GM19463 (cell line): ENCODE results near the gene ENOSF1.
"Not testable (repeated sequence)": the region's sequence is repeated elsewhere in the genome, so short reads cannot be mapped to it uniquely, and the experiment has no call there.

Experiments used
- ATAC-seq: cut with Tn5 transposase; IDR thresholded peaks from one replicate; pipeline ENCODE4 v1.9.1; 2021; ENCODE audit warnings: mild to moderate bottlenecking, moderate library complexity; ENCODE audit not compliant: unreplicated experiment

ENOSF1 gene, protein sequence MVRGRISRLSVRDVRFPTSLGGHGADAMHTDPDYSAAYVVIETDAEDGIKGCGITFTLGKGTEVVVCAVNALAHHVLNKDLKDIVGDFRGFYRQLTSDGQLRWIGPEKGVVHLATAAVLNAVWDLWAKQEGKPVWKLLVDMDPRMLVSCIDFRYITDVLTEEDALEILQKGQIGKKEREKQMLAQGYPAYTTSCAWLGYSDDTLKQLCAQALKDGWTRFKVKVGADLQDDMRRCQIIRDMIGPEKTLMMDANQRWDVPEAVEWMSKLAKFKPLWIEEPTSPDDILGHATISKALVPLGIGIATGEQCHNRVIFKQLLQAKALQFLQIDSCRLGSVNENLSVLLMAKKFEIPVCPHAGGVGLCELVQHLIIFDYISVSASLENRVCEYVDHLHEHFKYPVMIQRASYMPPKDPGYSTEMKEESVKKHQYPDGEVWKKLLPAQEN

DNA sequence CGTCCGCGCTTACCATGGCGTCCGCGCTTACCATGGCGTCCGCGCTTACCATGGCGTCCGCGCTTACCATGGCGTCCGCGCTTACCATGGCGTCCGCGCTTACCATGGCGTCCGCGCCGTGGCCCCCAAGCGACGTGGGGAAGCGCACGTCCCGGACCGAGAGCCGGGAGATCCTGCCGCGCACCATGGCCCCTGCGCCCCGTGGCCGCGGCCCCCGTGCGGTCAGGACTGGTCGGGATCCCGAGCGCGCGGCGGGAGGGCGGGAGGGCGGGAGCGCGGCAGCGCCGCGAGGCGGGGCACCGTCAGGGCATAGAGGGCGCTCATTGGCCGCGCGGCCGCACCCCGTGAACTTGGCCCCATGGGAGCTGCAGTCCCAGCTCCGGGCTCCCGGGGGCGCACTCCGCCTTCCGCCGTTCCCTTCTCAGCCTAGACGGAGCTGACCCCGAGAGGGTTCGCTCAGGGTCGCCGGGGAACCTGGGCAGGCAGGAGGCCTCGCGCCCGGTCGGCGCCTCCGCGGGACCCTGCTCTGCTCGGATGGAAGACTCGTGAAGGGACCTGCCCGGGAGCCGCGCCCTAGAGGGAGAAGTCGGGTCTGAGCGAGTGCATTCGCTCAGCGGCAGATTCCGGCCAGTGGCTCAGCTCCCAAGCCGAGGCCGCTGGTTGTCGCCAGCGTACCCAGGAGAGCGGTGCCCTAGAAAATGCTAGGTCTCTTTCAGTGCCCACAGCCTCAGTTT, at the start of gene ENOSF1:
Gene ENOSF1, minus strand, starts transcription at position 230 of the 734 bp plus-strand sequence. Its CDS starts 43 bp downstream, at position 187.
- peak; percentile 90 for ATAC-seq

DNA sequence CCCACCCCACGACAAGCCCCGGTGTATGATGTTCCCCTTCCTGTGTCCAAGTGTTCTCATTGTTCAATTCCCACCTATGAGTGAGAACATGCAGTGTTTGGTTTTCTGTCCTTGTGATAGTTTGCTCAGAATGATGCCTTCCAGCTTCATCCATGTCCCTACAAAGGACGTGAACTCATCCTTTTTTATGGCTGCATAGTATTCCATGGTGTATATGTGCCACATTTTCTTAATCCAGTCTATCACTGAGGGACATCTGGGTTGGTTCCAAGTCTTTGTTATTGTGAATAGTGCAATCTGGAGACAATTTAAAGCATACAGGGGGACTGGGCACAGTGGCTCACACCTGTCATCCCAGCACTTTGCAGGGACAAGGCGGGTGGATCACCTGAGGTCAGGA, 47.4 kb upstream of the ENOSF1 start:
- not testable (repeated sequence) for ATAC-seq

DNA sequence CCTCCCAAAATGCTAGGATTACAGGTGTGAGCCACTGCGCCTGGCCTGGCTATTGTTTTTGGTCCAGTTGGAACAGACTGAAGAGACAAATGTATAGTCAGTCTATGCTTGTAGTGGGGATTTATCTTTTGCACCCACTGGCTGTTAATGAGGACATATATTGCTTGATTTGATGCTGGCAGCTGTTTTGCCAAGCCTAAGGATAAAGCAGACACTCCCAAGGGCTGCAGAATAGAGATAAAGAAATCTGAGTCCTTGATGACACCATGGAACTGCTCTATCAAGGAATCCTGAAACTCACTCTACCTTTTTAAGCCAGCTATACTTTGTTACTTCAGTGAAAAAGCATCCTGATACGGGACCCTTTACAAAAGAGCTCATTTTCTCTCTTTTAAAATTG, 43.1 kb upstream of the ENOSF1 start:
- ATAC-seq: no peak

DNA sequence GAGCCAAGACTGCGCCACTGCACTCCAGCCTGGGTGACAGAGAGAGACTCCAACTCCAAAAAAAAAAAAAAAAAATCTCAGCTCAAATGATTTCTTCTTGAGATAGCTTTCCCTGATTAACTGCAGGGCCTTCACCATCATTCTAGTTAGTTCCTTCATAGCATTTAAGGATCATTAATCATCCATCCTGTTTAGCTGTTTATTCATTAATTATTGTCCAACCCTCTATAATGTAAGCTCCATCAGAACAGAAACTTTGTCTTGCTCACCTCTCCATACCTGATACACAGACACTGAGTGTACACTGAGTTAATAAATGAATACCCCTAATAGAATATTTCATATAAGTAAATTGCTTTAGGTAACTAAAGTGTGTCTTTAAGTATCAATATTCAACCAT, 42.2 kb upstream of the ENOSF1 start:
- no peak for ATAC-seq

DNA sequence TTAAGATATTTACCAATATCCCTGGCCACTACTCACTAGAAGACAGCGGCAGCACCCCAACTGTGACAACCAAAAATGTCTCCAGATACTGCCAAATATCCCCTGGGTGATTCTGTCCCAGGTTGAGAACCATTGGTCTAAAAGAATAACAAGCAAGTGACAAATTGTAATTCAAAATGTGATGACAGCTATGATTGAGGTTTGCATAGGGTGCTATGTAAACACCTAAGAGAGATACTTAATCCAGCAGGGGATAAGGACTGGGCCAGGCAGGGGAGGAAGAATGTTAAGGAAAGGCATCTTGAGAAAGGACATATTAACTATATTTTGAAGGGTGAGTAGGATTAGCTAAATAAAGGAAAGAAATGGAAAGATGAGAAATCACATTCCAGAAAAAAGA, 38.0 kb upstream of the ENOSF1 start:
- no peak for ATAC-seq

DNA sequence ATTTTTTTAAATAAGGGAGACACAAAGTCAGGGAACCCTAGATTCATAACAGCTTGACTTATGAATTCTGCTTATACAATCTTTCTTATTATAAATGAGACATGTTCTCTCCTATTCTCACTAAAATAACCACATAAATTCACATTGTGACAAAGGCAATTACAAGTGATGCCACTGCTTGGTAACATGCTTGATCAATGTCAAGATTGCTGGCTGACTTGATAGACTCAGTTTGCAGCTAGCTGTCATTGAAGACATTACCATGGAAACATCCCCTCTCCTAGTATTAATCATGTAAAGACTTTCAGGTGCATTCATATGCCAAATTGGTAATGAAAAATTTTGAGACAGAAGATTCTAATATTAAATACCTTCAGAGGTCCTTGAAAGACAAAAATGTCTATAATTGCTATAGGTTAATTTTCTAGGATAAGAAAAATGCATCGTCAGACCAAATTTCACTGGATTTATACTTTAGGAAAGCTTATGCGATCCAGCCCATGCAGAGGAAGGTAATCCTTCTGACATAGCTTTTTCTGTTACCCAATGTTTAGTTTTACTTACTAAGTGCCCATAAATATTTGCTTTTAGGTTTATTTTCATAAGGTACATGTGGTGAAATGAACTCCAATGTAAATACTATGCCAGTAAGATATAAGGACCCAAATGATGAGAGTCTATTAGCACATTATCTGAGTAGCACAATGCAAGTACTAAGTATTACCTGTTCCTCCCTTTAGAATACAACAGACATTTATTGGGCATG, 32.6 kb upstream of the ENOSF1 start:
- ATAC-seq: no peak

DNA sequence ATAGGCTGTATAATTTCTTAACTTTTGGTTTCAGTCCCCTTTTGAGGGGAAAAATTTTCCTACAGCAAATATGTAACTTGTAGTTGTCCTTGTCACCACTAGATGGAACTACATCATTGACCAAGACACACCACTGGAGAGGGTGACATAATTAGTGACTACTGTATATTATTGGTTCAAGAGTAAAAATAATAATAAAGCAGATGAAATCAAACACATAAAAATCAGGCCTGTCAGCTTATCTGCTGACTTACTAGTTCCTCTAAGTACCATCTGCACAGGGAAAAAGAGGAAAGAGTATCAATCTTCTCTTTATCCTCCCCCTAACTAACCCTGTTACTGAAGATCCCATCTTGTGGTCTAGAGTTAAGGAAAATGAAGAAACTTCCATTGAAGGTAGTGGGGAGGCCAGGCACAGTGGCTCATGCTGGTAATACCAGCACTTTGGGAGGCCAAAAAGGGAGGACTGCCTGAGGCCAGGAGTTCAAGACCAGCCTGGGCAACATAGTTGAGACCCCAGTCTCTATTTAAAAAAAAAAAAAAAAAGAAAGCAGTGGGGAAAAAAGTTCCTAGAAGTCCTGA, 29.6 kb upstream of the ENOSF1 start:
- peak; percentile 90 for ATAC-seq

DNA sequence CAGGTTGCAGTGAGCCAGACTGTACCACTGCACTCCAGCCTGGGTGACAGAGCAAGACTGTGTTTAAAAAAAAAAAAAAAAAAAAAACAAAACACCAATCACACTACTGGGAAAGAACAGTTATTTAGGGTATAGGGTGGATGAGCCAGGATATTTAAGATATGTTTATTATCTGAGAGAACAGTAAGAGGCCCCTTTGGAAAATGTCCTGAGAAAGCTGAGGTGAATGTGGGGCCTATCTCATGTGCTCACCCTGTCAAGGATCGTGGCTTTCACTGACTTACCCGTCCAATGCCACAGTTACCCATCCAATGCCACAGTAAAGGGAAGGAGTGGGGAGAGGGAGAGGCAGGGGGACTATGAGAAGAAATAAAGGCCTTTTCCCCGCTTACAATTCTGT, 19.9 kb upstream of the ENOSF1 start:
- ATAC-seq: no peak

DNA sequence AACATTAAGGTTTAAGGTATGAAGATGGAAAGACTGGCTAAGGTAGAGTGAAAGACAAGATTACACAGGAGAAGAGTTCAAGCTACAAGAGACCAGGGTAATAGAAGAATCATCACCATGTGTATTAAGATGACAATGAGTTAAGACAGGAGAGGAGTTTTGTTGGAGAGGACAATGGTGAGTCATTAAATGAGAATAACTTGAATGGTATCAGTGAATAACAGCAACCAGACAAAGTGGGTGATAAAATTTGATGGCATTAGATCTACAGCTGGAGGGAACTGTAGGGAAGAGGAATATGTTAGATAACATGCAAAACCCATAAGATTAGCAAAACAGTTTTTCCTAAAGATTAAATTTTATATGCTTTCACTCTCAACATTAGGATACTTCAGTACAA, 18.8 kb upstream of the ENOSF1 start:
- ATAC-seq: no peak

DNA sequence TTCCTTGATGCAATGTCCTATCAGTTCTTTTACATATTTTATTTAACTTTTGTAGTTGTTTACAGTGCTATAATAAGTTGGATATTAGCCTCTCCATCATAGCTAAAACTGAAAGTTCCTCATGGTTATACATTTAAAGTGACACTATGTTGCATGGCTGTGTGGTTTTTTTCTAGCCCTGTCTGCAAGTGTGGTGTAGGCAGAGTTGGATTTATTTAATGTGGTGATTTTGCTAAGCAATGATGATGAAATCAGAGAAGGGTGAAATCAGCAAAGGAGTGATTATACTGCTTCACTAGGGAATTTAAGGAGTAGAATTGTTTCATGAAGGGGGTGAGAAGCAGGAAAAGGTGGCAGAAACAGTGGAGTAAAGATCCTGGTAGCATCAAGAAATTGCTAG, 18.3 kb upstream of the ENOSF1 start:
- no peak for ATAC-seq

DNA sequence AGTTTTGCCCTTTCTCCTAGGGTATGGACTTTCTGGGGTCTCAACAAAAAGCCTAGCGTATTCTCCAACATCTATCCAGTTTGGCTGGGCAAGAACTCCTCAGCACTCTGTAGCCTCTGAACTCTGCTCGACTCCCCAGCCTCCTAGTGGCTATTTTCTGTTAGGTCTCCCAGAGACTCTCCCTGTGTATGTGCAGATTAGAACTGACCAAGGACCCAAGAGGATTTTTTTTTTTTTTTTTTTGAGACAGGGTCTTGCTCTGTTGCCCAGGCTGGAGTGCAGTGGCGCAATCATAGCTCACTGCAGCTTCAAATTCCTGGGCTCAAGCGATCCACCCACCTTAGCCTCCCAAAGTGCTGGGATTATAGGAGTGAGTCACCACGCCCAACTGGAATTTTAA, 17.7 kb upstream of the ENOSF1 start:
- not testable (repeated sequence) for ATAC-seq

DNA sequence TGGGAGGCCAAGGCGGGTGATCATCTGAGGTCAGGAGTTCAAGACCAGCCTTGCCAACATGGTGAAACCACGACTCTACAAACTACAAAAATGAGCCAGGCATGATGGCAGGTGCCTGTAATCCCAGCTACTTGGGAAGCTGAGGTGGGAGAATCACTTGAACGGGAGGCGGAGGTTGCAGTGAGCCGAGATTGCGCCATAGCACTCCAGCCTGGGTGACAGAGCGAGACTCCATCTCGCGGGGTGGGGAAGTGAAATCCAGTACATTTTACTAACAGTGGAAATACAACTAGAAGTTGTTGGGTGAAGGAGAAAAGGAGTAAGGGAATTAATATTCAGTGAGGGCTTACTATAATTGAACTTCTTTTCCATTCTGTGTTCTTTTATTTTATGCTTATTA, 13.2 kb upstream of the ENOSF1 start:
- no peak for ATAC-seq

DNA sequence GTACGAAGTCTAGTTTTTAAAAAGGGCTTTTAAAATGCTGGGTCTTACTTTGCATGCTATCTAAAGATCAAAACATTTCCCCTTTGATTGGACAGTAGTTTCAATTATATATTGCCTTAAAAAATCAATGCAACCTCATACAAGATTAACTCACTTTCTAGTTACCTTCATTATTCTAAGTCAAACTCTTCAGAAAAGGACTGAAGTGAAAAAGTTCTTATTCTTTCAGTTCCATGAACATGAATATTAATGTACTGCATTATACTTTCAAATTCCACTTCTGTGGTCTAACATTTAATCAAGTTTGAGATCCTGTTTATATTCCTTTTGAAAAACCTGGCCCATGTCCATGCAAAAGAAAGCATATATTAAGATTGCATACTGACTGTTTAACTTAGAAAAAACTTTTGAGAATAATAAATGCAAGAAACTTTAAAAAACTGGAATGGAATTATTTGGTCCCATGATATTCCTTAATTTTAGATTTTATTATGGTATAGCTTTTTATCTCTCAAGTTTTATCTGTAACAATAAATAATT, 11.2 kb upstream of the ENOSF1 start:
- ATAC-seq: no peak

DNA sequence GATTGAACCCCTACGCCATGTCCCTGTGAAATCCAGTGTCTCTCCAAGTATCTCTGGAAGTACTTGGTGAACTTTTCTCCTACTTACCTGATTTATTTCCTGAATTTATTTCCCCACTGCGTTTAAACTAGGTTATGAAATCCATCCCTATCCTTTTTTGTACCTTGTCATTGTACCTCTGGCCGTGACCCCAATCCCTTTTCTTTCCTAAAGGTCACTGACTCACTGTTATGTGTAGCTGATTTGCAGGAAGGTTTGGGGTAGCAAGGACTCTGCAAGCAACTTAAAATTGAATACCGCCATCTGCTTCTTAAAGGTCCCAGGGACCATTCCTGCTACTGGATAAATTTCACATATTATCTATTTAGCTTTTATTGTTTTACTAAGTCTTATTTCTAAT, 4.6 kb upstream of the ENOSF1 start:
- no peak for ATAC-seq

DNA sequence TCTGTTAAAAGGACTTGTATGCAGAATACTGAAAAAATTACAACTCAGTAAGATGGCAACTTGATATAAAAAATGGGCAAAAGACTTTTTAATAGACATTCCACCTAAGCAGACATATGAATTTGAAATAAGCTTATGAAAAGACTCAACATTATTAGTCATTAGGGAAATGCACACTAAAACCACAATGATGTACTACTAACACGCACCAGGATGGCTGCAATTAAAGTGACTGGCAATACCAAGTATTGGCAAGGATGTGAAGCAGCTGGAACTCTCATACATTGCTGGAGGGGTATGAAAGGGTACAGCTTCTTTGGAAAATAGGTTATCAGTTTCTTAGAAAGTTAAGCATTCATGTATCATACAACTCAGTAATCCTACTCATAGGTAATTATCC, 3.2 kb upstream of the ENOSF1 start:
- no peak for ATAC-seq

DNA sequence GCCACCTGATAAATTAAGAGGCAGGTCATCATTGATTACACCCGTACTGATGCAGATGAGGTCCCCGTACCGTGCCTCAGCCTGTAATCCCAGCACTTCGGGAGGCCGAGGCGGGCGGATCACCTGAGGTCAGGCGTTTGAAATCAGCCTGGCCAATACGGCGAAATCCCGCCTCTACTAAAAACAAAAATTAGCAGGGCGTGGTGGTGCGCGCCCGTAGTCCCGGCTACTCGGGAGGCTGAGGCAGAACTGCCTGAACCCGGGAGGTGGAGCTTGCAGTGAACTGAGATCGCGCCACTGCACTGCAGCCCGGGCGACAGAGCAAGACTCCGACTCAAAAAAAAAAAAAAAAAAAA, 683 bp upstream of the ENOSF1 start:
- ATAC-seq: no peak

DNA sequence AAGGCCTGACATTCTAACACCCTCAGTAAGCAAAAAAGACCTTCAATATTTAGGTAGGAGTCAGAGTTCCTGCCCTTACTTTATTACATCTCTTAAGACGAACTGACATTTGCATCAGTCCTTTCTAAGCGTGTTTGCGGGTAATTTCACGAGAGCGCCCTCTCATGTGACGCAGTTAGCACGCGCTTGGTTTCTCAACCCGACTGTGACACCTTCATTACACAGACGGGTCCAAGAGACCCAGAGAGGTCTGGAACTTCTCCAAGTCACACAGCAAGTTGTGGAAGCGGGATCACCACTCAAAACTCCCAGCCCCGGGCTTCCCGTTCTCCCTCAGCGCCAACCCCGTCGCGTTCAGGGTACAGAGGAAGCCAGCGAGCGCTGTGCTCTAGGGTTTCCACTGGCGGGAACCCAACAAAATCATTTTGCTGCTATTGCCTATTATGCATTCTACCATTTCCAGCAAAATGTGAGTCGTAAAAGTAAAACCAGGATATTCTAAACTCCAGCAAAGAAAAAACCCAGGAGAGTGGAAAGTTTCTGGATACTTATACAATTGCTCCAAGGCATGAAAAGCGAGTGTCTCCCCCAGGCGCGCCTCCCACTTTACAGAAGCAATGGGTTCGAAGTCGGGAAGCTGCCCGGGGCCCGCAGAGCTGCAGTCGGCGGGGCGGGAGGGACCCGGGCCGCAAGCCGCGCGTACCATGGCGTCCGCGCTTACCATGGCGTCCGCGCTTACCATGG, 601 bp downstream of the ENOSF1 start:
- peak; percentile 52 for ATAC-seq

DNA sequence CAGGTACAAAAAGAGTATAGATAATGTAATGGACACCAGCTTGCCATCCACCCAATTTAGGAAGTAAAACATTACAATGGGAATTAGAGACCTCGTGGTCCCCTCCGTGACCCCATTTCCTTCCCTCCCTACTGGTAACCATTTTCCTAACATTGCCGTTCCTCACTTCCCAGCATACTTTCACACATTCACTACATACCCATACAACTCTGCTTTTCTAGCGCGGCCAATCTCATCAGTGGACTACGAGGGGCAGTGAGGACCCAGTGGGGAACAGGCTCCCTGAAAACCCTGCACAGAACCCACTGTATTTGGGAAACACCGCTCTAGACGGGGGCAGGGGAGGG, 1.1 kb downstream of the ENOSF1 start:
- peak; percentile 3 for ATAC-seq

DNA sequence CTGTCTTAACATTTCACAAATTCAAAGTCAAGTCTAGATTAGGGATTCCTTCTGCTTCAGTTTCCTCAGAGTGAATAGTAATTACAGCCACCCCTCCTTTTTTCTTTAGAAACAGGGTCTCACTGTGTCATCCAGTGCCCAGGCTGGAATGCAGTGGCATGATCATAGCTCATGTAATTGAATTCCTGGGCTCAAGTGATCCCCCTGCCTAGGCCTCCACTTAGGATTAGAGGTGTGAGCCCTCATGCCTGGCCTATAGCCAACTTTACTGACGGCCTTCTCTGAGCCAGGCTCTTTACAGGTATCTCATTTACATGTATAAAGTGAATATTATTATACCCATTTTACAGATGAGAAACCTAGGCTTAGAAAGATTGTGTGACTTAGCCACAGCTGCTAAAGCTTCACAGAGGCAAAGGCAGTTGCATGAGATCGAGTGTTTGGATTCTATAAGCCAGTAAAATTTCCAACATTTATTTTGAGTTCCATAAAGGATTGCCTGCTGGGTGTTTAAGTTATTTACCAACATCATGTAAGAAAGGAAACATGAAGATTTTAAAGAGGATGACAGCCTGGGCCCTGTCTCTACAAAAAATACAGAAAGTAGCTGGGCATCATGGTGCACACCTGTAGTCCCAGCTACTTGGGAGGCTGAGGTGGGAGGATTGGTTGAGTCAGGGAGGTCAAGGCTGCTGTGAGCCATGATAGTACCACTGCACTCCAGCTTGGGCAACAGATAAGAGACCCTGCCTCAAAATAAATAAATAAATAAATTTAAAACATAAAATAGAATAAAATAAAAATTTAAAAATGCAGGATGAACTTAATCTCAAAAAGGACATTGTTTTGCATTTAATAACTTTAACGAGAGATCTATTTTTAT, 1.8 kb downstream of the ENOSF1 start:
- no peak for ATAC-seq
